AML-193 (cell line): Measurements from ENCODE around the gene YPEL2.
"Not testable (repeated sequence)": the region's sequence is repeated elsewhere in the genome, so short reads cannot be mapped to it uniquely, and the experiment has no call there.

Experiments
- DNase-seq, 2 experiments: peaks; one replicate each; lab custom pipeline; 2025; lab: John Stamatoyannopoulos, UW

Gene YPEL2, protein sequence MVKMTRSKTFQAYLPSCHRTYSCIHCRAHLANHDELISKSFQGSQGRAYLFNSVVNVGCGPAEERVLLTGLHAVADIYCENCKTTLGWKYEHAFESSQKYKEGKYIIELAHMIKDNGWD

DNA sequence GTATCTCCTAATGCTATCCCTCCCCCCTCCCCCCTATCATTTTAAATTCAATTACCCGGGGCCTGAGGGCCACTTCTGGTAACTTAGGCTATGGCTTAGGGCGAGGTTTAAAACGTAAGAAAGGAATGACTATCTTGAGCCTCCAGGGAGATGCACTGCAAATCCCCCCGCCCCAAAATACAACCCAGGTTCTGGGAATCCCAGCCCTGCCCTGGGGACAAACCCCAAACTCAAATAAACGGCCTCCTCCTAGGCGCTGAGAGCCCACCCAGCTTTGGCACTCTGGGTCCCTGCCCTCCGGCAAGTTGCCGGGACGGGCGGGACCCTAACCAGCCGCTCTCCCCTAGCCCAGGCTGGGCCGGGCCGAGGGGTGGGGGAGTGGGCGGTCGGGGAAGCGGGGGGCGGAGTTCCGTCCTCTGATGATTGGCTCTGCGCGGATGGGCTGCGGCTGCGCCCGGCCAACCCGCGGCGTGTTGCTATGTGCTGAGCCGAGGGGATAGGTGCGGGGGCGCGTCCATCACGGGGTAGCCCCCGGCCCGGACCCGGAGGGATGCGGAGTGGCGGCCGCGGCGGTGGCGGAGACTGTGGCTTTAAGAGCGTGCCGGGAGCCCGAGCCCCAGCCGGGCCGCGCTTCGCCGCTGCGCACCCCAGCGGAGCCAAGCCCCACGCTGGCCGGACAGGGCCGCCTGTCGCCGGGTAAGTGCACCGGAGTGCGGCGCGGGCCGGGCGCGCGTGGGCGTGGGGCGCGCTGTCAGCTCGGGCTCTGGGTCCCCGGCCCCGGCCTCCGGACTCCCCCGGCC is at the start of gene YPEL2:
YPEL2 (plus strand) TSS at position 527 of the 800 bp plus-strand sequence. CDS start 21,755 bp downstream, outside the sequence.
- peak; percentile 89 to 92 for DNase-seq

DNA sequence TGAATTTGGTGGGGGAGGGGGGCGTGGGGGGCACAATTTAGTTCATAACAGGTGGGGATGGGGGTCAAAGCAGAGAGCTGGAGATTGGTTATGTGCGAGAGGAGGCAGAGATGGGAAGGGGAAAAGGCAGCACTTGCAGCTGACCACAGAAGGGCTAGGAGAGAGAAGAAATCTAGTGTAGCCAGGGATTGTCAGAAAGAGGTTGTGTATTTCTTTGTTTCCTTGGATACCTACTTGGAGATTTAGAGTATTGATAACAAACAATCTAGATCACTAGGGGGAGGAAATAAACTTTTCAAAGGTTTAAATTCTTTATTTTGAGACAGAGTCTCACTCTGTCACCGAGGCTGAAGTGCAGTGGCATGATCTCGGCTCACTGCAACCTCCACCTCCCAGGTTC is 47.1 kb upstream of the YPEL2 start:
- no peak for DNase-seq

DNA sequence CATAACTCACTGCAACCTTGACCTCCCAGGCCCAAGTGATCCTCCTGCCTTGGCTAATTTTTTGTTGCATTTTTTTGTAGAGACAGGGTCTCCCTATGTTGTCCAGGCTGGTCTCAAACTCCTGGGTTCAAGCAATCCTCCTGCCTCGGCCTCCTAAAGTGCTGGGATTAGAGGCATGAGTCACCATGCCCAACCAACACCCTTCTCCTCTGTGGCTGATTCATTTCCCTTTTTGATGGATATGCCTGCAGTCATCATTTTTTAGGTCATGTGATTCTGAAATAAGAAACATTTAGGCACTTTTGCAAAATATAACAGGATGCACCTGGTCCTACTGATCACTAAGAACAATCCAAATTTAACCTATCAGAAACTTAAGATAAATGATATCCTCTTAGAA is 44.0 kb upstream of the YPEL2 start:
- peak; percentile 57 to 70 for DNase-seq

DNA sequence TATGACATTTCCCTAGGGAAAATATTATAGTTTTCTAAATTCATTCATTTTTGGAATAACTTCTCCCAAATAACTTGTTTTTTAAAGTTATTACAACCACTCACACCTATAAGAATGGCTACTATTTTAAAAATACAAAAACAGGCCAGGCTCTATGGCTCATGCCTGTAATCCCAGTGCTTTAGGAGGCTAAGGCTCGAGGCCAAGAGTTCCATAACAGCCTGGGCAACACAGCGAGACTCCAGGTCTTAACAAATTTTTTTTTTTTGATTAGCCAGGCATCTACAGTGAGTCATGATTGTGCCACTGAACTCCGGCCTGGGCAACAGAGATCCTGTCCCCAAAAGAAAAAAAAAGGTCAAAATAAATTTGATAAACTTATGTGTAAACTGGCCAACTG is 43.6 kb upstream of the YPEL2 start:
- DNase-seq = no peak

DNA sequence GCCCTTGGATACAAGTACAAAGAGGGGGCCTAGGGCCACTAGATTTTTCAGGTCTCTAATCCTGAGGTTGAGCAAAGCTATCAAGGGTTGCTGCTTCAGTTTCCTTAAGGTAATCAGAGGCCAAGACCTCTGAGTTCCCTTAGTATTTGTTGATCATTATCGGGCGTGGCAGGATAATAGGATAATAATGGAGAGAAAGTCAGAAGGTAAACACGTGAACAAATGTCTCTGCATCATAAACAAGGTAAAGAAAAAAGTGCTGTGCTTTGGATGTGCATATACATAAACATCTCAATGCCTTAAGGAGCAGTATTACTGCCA is 41.5 kb upstream of the YPEL2 start:
- no peak for DNase-seq

DNA sequence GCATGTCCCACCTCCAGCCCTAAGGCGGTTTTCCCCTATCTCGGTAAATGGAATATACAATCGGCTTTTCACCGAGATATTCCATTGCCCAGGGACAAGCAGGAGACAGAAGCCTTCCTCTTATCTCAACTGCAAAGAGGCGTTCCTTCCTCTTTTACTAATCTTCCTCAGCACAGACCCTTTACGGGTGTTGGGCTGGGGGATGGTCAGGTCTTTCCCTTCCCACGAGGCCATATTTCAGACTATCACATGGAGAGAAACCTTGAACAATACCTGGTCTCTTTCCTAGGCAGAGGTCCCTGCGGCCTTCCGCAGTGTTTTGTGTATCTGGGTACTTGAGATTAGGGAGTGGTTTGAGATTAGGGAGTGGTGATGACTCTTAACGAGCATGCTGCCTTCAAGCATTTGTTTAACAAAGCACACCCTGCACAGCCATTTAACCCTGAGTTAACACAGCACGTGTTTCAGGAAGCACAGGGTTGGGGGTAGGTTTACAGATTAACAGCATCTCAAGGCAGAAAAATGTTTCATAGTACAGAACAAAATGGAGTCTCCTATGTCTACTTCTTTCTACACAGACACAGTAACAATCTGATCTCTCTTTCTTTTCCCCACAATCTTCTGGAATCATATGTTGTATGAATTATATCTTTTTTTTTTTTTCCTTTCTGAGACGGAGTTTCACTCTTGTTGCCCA is 41.0 kb upstream of the YPEL2 start:
- not testable (repeated sequence) for DNase-seq

DNA sequence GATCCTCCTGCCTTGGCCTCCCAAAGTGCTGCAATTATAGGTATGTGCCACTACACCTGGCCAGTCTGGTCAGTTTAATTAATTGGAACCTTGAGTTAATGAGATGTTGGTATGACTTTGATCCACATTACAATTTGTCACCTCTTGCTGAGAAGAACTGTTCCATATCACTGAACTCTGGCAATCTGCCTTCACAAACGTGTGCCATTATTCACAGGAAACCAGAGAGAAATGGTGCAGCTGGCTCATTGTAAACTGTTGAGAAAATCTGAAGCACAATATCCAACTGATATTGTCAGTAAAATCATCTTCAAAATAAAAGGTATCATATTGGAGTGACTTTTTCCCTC is 39.3 kb upstream of the YPEL2 start:
- DNase-seq = no peak

DNA sequence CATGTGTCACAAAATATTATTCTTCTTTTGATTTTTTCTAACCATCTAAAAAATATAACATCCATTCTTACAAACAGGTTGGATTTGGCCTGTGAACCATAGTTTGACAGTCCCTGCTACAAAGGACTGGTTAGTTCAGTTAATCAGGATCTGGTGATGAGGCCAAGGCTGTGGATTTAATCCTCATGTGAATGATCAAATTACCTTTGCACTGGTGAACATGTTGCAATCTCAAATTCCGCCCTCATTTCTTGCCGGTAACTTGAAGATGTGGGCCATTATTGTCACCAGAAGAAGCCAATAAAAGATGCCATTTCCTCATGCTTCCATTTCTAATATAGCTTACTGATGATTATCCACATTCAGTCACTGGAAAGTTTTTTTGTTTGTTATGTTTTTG is 35.3 kb upstream of the YPEL2 start:
- DNase-seq = no peak

DNA sequence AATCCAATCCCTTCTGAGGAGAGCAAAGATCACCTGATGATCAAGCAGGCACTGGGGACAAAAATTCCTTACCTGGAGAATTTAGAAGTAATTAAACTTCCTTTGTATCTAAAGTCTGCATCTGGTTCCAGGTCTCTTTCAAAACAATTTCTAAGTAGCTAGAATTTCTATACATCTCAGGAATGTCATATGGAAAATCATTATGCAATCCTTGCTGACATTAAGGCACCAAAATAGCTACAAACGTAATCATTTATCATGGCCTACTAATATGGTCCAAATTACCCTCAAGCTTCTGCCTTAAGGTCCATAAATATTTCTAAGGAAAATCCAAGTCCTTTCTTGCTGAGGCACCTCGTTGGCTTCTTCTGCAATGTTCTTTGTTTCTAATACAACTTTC is 32.9 kb upstream of the YPEL2 start:
- DNase-seq = no peak

DNA sequence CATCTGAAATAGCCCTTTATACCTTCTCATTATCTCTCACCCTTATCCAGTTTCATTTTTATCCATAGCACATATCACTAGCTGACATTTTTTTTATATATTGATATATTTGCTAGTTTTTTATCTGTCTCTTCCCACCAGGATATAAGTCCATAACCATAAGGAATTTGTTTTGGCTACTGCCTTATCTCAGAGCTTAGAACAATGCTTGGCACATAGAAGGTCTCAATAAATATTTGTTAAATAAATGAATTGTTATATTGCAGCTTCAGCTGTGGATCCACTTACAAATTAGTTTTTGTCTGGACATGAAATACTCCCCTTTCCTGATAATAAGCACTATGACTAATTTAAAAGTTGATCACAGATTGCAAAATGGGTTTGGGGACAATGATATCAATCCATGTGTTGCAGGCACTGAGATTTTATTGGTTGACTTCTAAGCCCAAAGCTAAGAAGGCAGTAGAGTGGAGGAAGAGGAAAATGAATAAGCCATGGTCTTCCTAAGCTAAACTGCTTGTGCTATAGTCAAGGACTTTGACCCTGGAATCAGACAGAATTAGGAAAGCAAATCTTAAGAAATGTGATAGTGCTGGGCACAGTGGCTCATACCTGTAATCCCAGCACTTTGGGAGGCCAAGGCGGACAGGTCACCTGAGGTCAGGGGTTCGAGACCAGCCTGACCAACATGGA is 31.9 kb upstream of the YPEL2 start:
- no peak for DNase-seq

DNA sequence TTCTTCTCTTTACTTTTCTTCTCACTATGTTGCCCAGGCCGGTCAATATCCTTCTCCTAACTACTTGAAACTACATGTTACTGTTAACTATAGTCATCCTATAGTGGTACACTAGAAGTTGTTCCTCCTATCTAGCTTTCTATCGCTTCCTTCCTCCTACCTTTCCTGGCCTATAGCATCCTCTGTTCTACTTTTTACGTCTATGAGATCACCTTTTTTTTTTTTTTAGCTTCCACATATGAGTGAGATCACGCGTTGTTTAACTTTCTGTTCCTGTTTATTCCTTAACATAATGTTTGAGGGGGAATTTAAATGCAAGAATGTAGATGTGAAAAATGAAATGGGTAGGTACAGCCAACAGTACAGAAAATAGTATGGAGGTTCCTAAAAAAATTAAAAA is 30.5 kb upstream of the YPEL2 start:
- no peak for DNase-seq

DNA sequence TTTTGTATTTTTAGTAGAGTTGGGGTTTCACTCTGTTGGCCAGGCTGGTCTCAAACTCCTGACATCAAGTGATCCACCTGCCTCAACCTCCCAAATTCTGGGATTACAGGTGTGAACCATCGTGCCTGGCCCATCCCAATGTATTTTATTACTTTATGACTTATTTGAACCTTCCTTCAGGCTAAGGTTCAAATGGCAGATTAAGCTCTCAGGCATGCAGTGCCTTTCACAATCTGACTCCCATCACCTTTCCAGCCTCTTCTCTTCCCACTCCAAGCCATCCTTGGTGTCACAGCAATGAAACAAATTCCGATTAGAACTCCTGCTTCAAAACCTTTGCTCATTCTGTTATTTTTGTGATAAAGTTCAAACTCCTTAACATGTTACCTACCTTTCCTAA is 26.6 kb upstream of the YPEL2 start:
- DNase-seq = no peak

DNA sequence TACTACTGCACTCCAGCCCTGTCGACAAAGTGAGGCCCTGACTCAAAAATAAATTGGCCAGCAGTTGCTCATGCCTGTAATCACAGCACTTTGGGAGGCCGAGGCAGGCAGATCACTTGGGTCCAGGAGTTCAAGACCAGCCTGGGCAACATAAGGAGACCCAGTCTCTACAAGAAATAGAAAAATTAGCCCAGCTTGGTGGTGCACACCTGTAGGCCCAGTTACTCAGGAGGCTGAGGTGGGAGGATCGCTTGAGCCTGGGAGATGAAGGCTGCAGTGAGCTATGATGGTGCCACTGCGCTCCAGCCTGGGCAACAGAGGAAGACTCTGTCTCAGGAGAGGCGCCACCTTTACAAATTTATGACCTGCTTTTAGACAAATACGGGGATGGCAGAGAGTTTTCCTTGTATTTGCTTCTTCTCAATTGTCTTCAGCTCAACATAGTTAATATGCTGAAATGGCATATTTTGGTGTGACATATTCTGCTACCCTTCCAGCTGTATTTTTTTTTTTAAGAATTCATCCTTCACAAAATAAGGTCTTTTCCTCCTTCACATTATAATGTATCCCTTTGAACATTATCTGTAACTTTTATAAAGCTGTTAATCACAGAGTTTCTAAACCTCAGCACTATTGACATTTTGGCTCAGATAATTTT is 21.1 kb upstream of the YPEL2 start:
- no peak for DNase-seq

DNA sequence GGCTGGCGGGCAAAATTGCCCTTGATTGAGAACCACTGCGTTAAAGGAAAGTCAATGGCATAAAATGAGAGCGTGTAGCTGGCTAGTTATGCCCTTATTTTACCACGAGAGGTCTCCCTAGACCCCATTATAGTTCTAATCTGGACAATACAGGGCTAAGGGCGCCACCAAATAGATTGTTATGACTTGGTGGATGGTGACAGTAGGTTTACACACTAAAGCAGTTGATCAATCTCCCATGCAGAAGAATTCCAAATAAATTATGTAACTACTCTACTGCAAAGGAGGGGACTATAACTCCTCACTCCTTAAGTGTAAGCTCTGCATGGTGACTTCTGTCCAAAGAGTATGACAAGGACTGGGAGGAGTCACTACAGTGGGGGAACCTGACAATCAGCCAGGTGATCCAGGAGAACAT is 20.4 kb upstream of the YPEL2 start:
- peak; percentile 82 to 84 for DNase-seq

DNA sequence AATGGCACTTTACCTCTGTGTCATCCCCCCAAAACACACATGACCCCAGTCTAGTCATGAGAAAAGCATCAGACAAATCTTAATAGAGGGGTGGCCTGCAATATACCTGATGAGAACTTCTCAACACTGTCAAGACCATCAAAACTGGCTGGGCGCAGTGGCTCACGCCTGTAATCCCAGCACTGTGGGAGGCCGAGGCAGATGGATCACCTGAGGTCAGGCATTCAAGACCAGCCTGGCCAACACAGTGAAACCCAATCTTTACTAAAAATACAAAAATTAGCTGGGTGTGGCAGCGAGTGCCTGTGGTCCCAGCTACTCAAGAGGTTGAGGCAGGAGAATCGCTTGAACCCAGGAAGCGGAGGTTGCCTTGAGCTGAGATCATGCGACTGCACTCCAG is 19.9 kb upstream of the YPEL2 start:
- not testable (repeated sequence) for DNase-seq

DNA sequence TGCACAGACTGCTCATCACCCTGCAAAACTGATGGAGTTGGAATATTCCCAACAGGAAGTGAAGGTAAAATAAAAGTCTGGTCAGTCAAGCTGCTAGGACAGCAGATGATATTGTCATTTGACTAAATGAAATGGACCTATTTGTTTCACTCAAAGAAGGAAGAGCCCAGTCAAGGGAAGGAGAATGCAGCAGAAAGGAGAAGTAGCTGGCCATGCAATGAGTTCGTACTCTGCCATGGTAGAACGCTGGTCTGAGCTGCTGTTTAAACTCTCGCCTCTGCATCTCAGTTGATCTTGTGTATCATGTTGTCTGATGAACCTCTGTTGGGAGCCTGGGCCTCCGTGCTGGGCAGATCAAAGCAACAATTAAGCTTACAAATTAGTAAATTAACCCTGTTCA is 15.6 kb upstream of the YPEL2 start:
- DNase-seq = peak; percentile 15 to 29

DNA sequence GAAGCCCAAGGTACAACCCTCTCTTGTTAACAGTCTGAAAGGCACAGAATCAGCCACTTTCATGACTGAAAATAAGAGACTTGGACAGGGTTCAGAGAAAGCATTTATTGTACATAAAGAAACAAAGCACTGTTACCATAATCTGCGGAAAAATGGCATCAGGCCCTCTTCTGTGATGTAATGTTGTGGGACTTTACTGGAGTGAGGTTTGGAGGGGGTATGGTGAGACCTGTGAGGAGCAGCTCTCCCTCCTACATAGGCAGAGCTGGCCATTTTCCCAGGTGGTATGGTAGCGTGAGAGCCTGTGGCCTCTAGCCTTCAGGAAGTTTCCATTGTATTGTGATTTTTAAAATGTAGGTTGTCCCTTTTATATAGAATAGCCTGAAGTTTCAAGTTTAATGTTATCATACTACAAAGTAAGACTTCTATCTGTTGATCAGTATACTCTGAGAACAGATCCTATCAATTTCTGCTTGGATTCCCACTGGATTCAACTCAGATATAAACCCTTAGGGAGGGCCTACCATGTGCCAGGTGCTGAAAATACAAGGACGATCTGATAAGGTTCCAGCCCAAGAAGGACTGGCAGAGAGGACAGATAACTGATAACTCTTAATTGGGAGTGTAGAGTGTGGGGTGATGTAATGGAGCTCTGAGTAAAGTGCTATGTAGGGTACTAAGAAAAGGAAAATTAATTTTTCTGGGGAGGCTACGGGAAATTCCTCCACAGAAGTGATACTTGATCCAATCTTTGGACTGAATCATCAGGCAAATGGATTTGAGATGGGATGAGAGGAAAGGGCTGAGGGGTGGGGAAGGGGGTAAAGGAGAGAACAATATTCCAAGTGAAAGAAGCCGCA is 4.1 kb upstream of the YPEL2 start:
- no peak for DNase-seq

DNA sequence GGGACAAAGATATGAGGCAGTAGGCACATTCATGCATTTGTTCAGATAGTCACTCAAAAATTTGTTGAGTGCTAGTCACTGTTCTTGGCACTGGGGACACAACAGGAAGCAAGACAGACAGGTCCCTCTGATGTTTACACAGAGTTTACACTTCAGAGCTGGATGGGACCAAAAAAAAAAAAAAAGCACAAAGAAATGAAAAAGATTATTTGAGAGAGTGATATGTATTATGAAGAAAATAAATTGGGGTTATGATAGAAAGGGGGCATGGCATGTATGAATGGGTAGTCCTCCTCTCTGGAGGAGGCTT is 3.5 kb upstream of the YPEL2 start:
- no peak for DNase-seq

DNA sequence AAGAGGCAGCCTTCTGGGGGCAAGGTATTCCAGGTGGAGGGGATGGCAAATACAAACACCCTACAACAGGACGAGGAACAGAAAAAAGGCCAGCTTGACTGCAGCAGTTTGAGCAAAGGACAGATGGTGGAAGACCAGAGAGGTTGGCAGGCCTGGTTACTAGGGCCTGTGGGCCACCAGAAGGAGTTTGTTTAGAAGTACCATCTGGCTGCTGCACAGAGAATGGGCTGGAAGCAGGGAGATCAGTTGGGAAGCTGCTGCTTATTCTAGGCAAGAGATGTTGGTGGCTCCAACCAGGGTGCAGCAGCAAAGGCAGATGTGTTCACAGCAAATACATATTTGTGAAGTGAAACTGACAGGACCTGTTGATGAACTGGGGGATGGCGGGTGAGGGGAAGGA is 2.9 kb upstream of the YPEL2 start:
- no peak for DNase-seq

DNA sequence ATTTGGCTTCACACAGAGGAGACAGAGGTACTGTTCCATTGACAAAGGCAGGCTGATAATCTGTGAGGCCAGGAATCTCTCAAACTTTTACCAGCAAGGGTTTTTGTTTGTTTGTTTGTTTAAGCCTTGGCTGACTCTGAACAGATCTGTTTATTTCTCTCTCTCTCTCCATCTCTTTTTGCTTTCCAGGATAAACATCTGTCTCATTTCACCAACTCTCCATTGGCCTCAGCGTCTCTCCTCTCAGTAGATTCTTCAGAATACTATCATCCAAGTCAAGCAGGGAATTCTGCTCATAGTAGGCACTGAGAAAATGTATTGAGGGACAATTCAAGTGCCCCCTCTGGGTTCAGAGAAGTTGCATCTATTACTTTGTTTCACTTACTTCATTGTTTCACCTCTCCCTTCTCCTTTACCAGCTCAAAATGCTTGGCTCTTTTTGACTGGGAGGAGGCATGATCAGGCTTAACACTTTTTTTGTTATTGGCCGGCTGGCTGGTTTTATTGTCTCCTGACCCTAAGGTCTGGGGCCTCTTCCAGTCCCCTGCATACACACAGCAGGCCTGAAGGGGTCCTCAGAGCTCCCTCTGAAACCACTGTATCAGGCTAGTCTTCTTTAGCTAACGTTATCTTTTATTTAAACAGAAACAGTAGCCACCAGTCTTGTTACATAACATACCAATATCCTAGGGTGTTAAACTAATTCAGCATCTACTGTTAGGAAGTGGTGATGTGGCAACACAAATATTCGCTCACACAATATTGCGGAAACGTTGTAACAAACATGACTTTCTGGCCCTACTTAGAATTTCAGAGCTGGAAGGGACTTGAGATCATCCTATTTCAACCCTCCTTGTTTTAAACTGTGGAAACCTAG is 2.0 kb upstream of the YPEL2 start:
- peak; percentile 99 to 100 for DNase-seq
